B cell (primary cell): ENCODE data around the gene RPA3. TPM values are rescaled to one million over a fixed set of nuclear protein-coding genes. Genes with fewer than 3 reads are reported as not detected.

Experiments
- ATAC-seq: fragments of 200-7000 bp; cut with Tn5 transposase; one replicate; pipeline ENCODE4 v1.10.0; 2021; ENCODE audit warnings: low read depth, mild to moderate bottlenecking, moderate number of reproducible peaks, moderate library complexity
- CTCF ChIA-PET: fragments of 350-600 bp; sonication (Branson Sonifier 250); formaldehyde crosslinking; loops from one replicate; lab custom pipeline; 2021; ENCODE audit warnings: antibody characterized with exemption, inconsistent platforms; lab: Charles Lee
- POLR2A ChIA-PET: fragments of 350-600 bp; sonication (Branson Sonifier 250); formaldehyde crosslinking; loops from one replicate; lab custom pipeline; 2021; ENCODE audit warnings: antibody characterized with exemption; lab: Charles Lee
- DNase-seq: peaks from one replicate; pipeline ENCODE4 v3.0.0; 2013
- H2AFZ ChIP-seq: 2 replicates; pipeline ENCODE4 v1.6.1; 2012; ENCODE audit warnings: mild to moderate bottlenecking, low read depth, low read length; ENCODE audit not compliant: insufficient read depth, poor library complexity, severe bottlenecking
- H3K27ac ChIP-seq, 2 donors: 1 replicate in 1 of 2; 2 replicates in 1 of 2; pipeline ENCODE4 v1.5.1; 2012 to 2013; ENCODE audit warnings: low read length in 2 of 2, mild to moderate bottlenecking in 2 of 2, moderate library complexity in 1 of 2
- H3K27me3 ChIP-seq, 4 experiments: fragments of 200-600 bp in 1 of 4; sonication (generic) in 1 of 4; replicated peaks in 1 of 4; 1 replicate in 2 of 4; 2 replicates in 2 of 4; pipeline versions ENCODE4 v1.6.1 to v1.7.0; 2013 to 2016; ENCODE audit warnings: low read length in 3 of 4, mild to moderate bottlenecking in 2 of 4, mixed read lengths in 1 of 4, moderate library complexity in 1 of 4; ENCODE audit not compliant: insufficient read depth in 4 of 4, control insufficient read depth in 3 of 4; ENCODE audit errors: control extremely low read depth in 1 of 4
- H3K36me3 ChIP-seq, 2 experiments: replicated peaks in 1 of 2; 1 replicate in 1 of 2; 2 replicates in 1 of 2; pipeline versions ENCODE4 v1.6.1 to v1.7.1; 2013; ENCODE audit warnings: low read length in 1 of 2; ENCODE audit not compliant: insufficient read depth in 2 of 2, control insufficient read depth in 1 of 2; ENCODE audit errors: control extremely low read depth in 1 of 2, extremely low read depth in 1 of 2
- H3K4me1 ChIP-seq, 2 donors: fragments of 200-600 bp in 1 of 2; sonication (generic) in 1 of 2; 1 replicate in 1 of 2; 2 replicates in 1 of 2; pipeline versions ENCODE4 v1.5.1 to v1.6.1; 2013 to 2017; ENCODE audit warnings: low read length in 2 of 2; ENCODE audit not compliant: control insufficient read depth in 2 of 2, insufficient read depth in 2 of 2
- H3K4me2 ChIP-seq: replicated peaks from 2 replicates; pipeline ENCODE3; 2012; ENCODE audit warnings: mild to moderate bottlenecking, low read depth, low read length; ENCODE audit not compliant: poor library complexity, severe bottlenecking
- H3K4me3 ChIP-seq, 5 experiments: fragments of 200-600 bp in 1 of 5; sonication (generic) in 1 of 5; 1 replicate in 3 of 5; 2 replicates in 2 of 5; pipeline versions ENCODE4 v1.5.1 to v1.7.0; 2011 to 2016; ENCODE audit warnings: low read length in 4 of 5, mild to moderate bottlenecking in 4 of 5, low read depth in 2 of 5, control low read depth in 1 of 5, moderate library complexity in 1 of 5; ENCODE audit not compliant: insufficient read depth in 1 of 5; ENCODE audit errors: control extremely low read depth in 1 of 5, extremely low read depth in 1 of 5
- H3K79me2 ChIP-seq: fragments of 200-600 bp; sonication (generic); one replicate; pipeline ENCODE4 v1.6.0; 2016; ENCODE audit warnings: low read length; ENCODE audit not compliant: control insufficient read depth, insufficient read depth
- H3K9ac ChIP-seq: fragments of 200-600 bp; sonication (generic); 2 replicates; pipeline ENCODE4 v1.6.1; 2017; ENCODE audit warnings: mild to moderate bottlenecking, low read length, moderate library complexity
- H3K9me3 ChIP-seq, 3 donors: one replicate each; pipeline versions ENCODE4 v1.6.1 to v1.7.1; 2013; ENCODE audit warnings: low read length in 2 of 3; ENCODE audit not compliant: control insufficient read depth in 2 of 3, insufficient read depth in 1 of 3; ENCODE audit errors: control extremely low read depth in 1 of 3
- H4K20me1 ChIP-seq: 2 replicates; pipeline ENCODE4 v1.6.0; 2012; ENCODE audit warnings: mild to moderate bottlenecking, low read length; ENCODE audit not compliant: insufficient read depth, control insufficient read depth, poor library complexity, severe bottlenecking
- H3K27ac Mint-ChIP-seq: one replicate; pipeline ENCODE4 v1.8.0; 2021; ENCODE audit warnings: mixed read lengths
- H3K27me3 Mint-ChIP-seq: one replicate; pipeline ENCODE4 v1.8.0; 2021; ENCODE audit warnings: mixed read lengths
- H3K4me1 Mint-ChIP-seq: one replicate; pipeline ENCODE4 v1.8.0; 2021; ENCODE audit warnings: mixed read lengths
- H3K4me3 Mint-ChIP-seq: one replicate; pipeline ENCODE4 v1.8.0; 2021; ENCODE audit warnings: mixed read lengths
- H3K9me3 Mint-ChIP-seq: one replicate; pipeline ENCODE4 v1.8.0; 2022; ENCODE audit warnings: mixed read lengths; ENCODE audit not compliant: insufficient read depth
- EZH2 ChIP-seq: IDR thresholded peaks from 2 replicates; pipeline ENCODE4 v1.6.1; 2012; ENCODE audit warnings: borderline replicate concordance, low read depth, mild to moderate bottlenecking, moderate library complexity, low read length; ENCODE audit not compliant: insufficient read depth, poor library complexity, severe bottlenecking
- WGBS: methylation state at CpG from one replicate; pipeline ENCODE4 v1.1.5; 2013; ENCODE audit warnings: missing lambda C conversion rate; ENCODE audit not compliant: insufficient coverage; 5-methylcytosine and 5-hydroxymethylcytosine counted together
- intact Hi-C: fragments of 100-400 bp; cut with micrococcal nuclease; formaldehyde crosslinking; loops from one replicate; pipeline ENCODE4 v1.10.0; 2022
- polyA plus RNA-seq: library from polyadenylated mRNA; depleted of rRNA; stranded (reverse); fragments of >200 nt; gene quantifications from 2 replicates; pipeline ENCODE4 v1.2.3, GENCODE V29; 2012
- total RNA-seq, 2 donors: library from RNA; stranded (reverse); fragments of 120-200 nt in 1 of 2; gene quantifications; 1 replicate in 1 of 2; 2 replicates in 1 of 2; pipeline versions ENCODE4 v1.2.3 to v1.2.4, GENCODE V29; 2013 to 2022
- TF ChIP-seq, protein P1 (sequence below): fragments of 200-600 bp; IDR thresholded peaks from one replicate; pipeline ENCODE4 v1.8.0; 2022; ENCODE audit warnings: antibody characterized with exemption, mild to moderate bottlenecking

RPA3 gene
- total and polyA plus RNA-seq, 2 donors (not counting 1 experiment from before 2014, with no cell fraction given): 25.6 to 49.3 TPM

DNA sequence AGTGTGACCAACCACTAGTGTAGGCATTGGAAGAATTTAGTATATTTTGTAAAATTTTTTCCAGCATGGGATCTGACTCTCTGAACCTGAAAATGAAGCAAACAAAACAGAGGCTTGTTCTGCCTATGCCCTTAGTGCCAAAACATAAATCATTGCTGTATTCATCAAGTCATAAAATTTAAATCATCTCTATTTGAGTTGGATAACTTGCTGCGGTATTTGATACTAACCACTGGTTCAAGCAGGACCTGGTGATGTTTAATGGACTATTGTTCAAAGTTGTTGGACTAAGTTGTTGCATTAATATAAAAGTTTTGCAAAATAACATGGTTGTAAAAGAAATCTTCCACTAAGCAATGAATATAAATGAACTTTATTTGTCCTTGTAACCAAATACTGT lies 19.8 kb upstream of the RPA3 start:
- no peak for ATAC-seq
- Histone ChIP-seq H3K9me3 (no peaks in the 10 kb centered on the region), H4K20me1 (no peaks in the 10 kb centered on the region), H3K4me2 (no peak overlapping the region), H3K9ac (no peak overlapping the region), H3K79me2 (no peaks in the 10 kb centered on the region), H2AFZ (no peak overlapping the region), H3K4me1 (no peaks in the 10 kb centered on the region), H3K27me3 (no peaks in the 10 kb centered on the region), H3K36me3 (no peaks in the 10 kb centered on the region), H3K27ac (no peak overlapping the region), H3K4me3 (no peak overlapping the region)
- no peak for DNase-seq
- no peak for TF ChIP-seq EZH2
- TF ChIP-seq, protein P1, sequence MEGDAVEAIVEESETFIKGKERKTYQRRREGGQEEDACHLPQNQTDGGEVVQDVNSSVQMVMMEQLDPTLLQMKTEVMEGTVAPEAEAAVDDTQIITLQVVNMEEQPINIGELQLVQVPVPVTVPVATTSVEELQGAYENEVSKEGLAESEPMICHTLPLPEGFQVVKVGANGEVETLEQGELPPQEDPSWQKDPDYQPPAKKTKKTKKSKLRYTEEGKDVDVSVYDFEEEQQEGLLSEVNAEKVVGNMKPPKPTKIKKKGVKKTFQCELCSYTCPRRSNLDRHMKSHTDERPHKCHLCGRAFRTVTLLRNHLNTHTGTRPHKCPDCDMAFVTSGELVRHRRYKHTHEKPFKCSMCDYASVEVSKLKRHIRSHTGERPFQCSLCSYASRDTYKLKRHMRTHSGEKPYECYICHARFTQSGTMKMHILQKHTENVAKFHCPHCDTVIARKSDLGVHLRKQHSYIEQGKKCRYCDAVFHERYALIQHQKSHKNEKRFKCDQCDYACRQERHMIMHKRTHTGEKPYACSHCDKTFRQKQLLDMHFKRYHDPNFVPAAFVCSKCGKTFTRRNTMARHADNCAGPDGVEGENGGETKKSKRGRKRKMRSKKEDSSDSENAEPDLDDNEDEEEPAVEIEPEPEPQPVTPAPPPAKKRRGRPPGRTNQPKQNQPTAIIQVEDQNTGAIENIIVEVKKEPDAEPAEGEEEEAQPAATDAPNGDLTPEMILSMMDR: no peak
- Mint-ChIP-seq H3K4me1 (peaks cover 12% of the 10 kb centered on the region), H3K27me3 (no peaks in the 10 kb centered on the region), H3K9me3 (no peaks in the 10 kb centered on the region), H3K4me3 (no peak overlapping the region), H3K27ac (no peak overlapping the region)
- ChIA-PET POLR2A (no interaction called here), CTCF (no interaction called here)
- intact Hi-C loops: no loop called here
- no CpG with 5 or more reads among the region's 1 CpG for WGBS

DNA sequence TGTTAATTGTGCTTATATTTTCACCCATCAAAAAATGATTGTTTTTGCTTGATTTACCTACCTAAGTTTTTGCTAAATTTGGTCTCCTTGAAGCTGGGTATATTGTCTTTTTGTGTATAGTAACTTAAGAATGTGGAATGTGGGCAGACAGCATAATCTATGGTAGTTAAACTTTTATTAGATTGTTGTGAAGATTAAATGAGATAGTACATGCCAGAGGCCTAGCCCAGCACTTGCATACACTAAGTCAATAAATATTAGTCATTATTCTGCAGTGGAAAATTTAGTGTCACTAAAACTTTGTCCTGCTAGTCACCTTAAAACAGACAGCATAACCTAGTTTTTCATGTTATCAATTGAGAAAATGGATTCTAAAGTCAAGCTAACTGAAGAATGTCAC lies 19.3 kb upstream of the RPA3 start:
- intact Hi-C loops: no loop called here
- POLR2A ChIA-PET: no interaction called here
- H3K27ac ChIP-seq: no peak overlapping the region
- H3K4me2 ChIP-seq: no peak overlapping the region
- no peaks in the 10 kb centered on the region for H4K20me1 ChIP-seq
- Mint-ChIP-seq H3K27me3 (no peaks in the 10 kb centered on the region), H3K4me1 (peaks cover 12% of the 10 kb centered on the region), H3K4me3 (no peak overlapping the region), H3K9me3 (no peaks in the 10 kb centered on the region), H3K27ac (no peak overlapping the region)
- no peak overlapping the region for H2AFZ ChIP-seq
- no peaks in the 10 kb centered on the region for H3K36me3 ChIP-seq
- no peaks in the 10 kb centered on the region for H3K4me1 ChIP-seq
- no peaks in the 10 kb centered on the region for H3K9me3 ChIP-seq
- DNase-seq (no peak), ATAC-seq (no peak)
- H3K4me3 ChIP-seq: no peak overlapping the region
- H3K79me2 ChIP-seq: no peaks in the 10 kb centered on the region
- TF ChIP-seq, protein P1: no peak
- no peak for TF ChIP-seq EZH2
- no peaks in the 10 kb centered on the region for H3K27me3 ChIP-seq
- CTCF ChIA-PET: no interaction called here
- H3K9ac ChIP-seq: no peak overlapping the region
